H9 (cell line): Measurements from ENCODE around the gene SSTR5. TPM values are rescaled to one million over a fixed set of nuclear protein-coding genes. Genes with fewer than 3 reads are reported as not detected.

Source experiments
- DNase-seq: peaks from one replicate; pipeline ENCODE4 v3.0.0-alpha.2; 2017
- H2AFZ ChIP-seq: one replicate; pipeline ENCODE4 v1.6.1; 2013; ENCODE audit warnings: mild to moderate bottlenecking, low read length, control low read depth, moderate library complexity
- H2AK5ac ChIP-seq: 2 replicates; pipeline ENCODE4 v1.6.1; 2013; ENCODE audit warnings: low read length, control low read depth, mixed read lengths; ENCODE audit not compliant: insufficient read length
- H2BK120ac ChIP-seq: one replicate; pipeline ENCODE4 v1.6.1; 2013; ENCODE audit warnings: low read depth, mild to moderate bottlenecking, low read length, control low read depth, inconsistent platforms; ENCODE audit not compliant: poor library complexity, severe bottlenecking
- H2BK12ac ChIP-seq: 2 replicates; pipeline ENCODE4 v1.6.1; 2013; ENCODE audit warnings: low read length, control low read depth, mixed read lengths, low read depth; ENCODE audit not compliant: insufficient read length
- H2BK15ac ChIP-seq: 2 replicates; pipeline ENCODE4 v1.6.1; 2013; ENCODE audit warnings: low read depth, low read length, control low read depth
- H2BK20ac ChIP-seq: one replicate; pipeline ENCODE4 v1.6.1; 2013; ENCODE audit warnings: low read depth, mild to moderate bottlenecking, low read length, control low read depth, inconsistent platforms; ENCODE audit not compliant: poor library complexity, severe bottlenecking
- H2BK5ac ChIP-seq: 2 replicates; pipeline ENCODE4 v1.6.1; 2013; ENCODE audit warnings: low read length, control low read depth, mixed read lengths; ENCODE audit not compliant: insufficient read length
- H3K14ac ChIP-seq: 2 replicates; pipeline ENCODE4 v1.6.1; 2013; ENCODE audit warnings: low read length, control low read depth; ENCODE audit not compliant: insufficient read depth
- H3K18ac ChIP-seq: 2 replicates; pipeline ENCODE4 v1.6.1; 2013; ENCODE audit warnings: low read depth, mild to moderate bottlenecking, mixed read lengths, low read length, control low read depth; ENCODE audit not compliant: insufficient read length
- H3K23ac ChIP-seq: 2 replicates; pipeline ENCODE4 v1.6.1; 2013; ENCODE audit warnings: low read length, control low read depth, mixed read lengths, low read depth; ENCODE audit not compliant: insufficient read length
- H3K23me2 ChIP-seq: 2 replicates; pipeline ENCODE4 v1.6.1; 2013; ENCODE audit warnings: low read depth, mild to moderate bottlenecking, mixed read lengths, low read length, control low read depth; ENCODE audit not compliant: insufficient read length, poor library complexity, severe bottlenecking
- H3K27ac ChIP-seq: 2 replicates; pipeline ENCODE4 v1.5.1; 2013; ENCODE audit warnings: low read length, control low read depth, mixed read lengths, low read depth; ENCODE audit not compliant: insufficient read length
- H3K27me3 ChIP-seq: 2 replicates; pipeline ENCODE4 v1.6.1; 2013; ENCODE audit warnings: low read length, control low read depth, inconsistent platforms; ENCODE audit not compliant: insufficient read depth
- H3K4ac ChIP-seq: 2 replicates; pipeline ENCODE4 v1.6.1; 2013; ENCODE audit warnings: low read depth, mild to moderate bottlenecking, control low read depth, inconsistent platforms, low read length, moderate library complexity
- H3K4me1 ChIP-seq: 2 replicates; pipeline ENCODE4 v1.6.1; 2013; ENCODE audit warnings: low read length, control low read depth, inconsistent platforms; ENCODE audit not compliant: insufficient read depth
- H3K4me2 ChIP-seq: 2 replicates; pipeline ENCODE4 v1.6.1; 2013; ENCODE audit warnings: low read length, control low read depth, mixed read lengths; ENCODE audit not compliant: insufficient read length, insufficient read depth
- H3K56ac ChIP-seq: 2 replicates; pipeline ENCODE4 v1.6.1; 2013; ENCODE audit warnings: low read depth, mild to moderate bottlenecking, mixed read lengths, low read length, control low read depth; ENCODE audit not compliant: insufficient read length
- H3K79me1 ChIP-seq: 2 replicates; pipeline ENCODE4 v1.6.1; 2013; ENCODE audit warnings: low read depth, mild to moderate bottlenecking, moderate library complexity, low read length, control low read depth, inconsistent platforms; ENCODE audit not compliant: insufficient read depth, poor library complexity, severe bottlenecking
- H3K79me2 ChIP-seq: 2 replicates; pipeline ENCODE4 v1.6.1; 2013; ENCODE audit warnings: low read length, control low read depth, inconsistent platforms; ENCODE audit not compliant: insufficient read depth
- H3K9ac ChIP-seq: 2 replicates; pipeline ENCODE4 v1.6.1; 2013; ENCODE audit warnings: low read length, control low read depth, mixed read lengths; ENCODE audit not compliant: insufficient read length; ENCODE audit errors: extremely low read depth
- H3K9me3 ChIP-seq: one replicate; pipeline ENCODE4 v1.6.1; 2013; ENCODE audit warnings: low read depth, low read length, inconsistent platforms; ENCODE audit not compliant: control insufficient read depth
- H3T11ph ChIP-seq: one replicate; pipeline ENCODE4 v1.6.1; 2013; ENCODE audit warnings: mild to moderate bottlenecking, low read length, control low read depth, inconsistent platforms
- H4K20me1 ChIP-seq: one replicate; pipeline ENCODE4 v1.6.1; 2013; ENCODE audit not compliant: control insufficient read depth, insufficient read length, insufficient read depth
- H4K5ac ChIP-seq: 2 replicates; pipeline ENCODE4 v1.6.1; 2013; ENCODE audit warnings: low read depth, mild to moderate bottlenecking, mixed read lengths, low read length, control low read depth; ENCODE audit not compliant: insufficient read length
- H4K8ac ChIP-seq: replicated peaks from 2 replicates; pipeline ENCODE4 v1.6.1; 2013; ENCODE audit warnings: low read length, control low read depth, mixed read lengths, low read depth; ENCODE audit not compliant: insufficient read length
- H4K91ac ChIP-seq: 2 replicates; pipeline ENCODE4 v1.6.1; 2013; ENCODE audit warnings: low read depth, mild to moderate bottlenecking, moderate library complexity, mixed read lengths, low read length, control low read depth; ENCODE audit not compliant: insufficient read length
- H3K27ac Mint-ChIP-seq, 3 experiments: 2 replicates in 2 of 3; 3 replicates in 1 of 3; pipeline ENCODE4 v1.8.0; 2020 to 2021; ENCODE audit warnings: mixed read lengths in 3 of 3, mild to moderate bottlenecking in 1 of 3, moderate library complexity in 1 of 3
- H3K27me3 Mint-ChIP-seq: 2 replicates; pipeline ENCODE4 v1.8.0; 2021; ENCODE audit warnings: low read depth, mild to moderate bottlenecking, moderate library complexity, mixed read lengths
- H3K36me3 Mint-ChIP-seq, 3 experiments: 2 replicates in 2 of 3; 3 replicates in 1 of 3; pipeline ENCODE4 v1.8.0; 2020 to 2021; ENCODE audit warnings: low read depth in 3 of 3, mixed read lengths in 3 of 3; ENCODE audit not compliant: insufficient read depth in 1 of 3
- H3K4me1 Mint-ChIP-seq, 2 experiments: 2 replicates each; pipeline ENCODE4 v1.8.0; 2020; ENCODE audit warnings: mixed read lengths in 2 of 2
- H3K4me3 Mint-ChIP-seq, 2 experiments: 2 replicates in 1 of 2; 3 replicates in 1 of 2; pipeline ENCODE4 v1.8.0; 2020 to 2021; ENCODE audit warnings: mild to moderate bottlenecking in 2 of 2, mixed read lengths in 2 of 2, moderate library complexity in 1 of 2
- H3K9me3 Mint-ChIP-seq, 2 experiments: 2 replicates in 1 of 2; 3 replicates in 1 of 2; pipeline ENCODE4 v1.8.0; 2020; ENCODE audit warnings: mild to moderate bottlenecking in 2 of 2, mixed read lengths in 2 of 2, moderate library complexity in 1 of 2
- WGBS: extraction: QIAGEN DNeasy Blood & Tissue Kit; methylation state at CpG from one replicate; pipeline ENCODE4 v1.1.7; 2013; ENCODE audit warnings: missing lambda C conversion rate, low lambda C conversion rate, mixed read lengths; ENCODE audit not compliant: insufficient read length; ENCODE audit errors: extremely low coverage; 5-methylcytosine and 5-hydroxymethylcytosine counted together
- total RNA-seq: library from RNA; stranded (reverse); gene quantifications from 2 replicates; pipeline ENCODE4 v1.2.1, GENCODE V29; 2021
- TF ChIP-seq, protein P1 (sequence below): fragments of 200-600 bp; sonication (generic); conservative IDR thresholded peaks from 3 replicates; pipeline ENCODE4 v1.8.0; 2021; ENCODE audit warnings: antibody characterized with exemption, mild to moderate bottlenecking

Gene SSTR5
- total RNA-seq, 1 experiment from 2014 or later = 0.22 TPM

DNA sequence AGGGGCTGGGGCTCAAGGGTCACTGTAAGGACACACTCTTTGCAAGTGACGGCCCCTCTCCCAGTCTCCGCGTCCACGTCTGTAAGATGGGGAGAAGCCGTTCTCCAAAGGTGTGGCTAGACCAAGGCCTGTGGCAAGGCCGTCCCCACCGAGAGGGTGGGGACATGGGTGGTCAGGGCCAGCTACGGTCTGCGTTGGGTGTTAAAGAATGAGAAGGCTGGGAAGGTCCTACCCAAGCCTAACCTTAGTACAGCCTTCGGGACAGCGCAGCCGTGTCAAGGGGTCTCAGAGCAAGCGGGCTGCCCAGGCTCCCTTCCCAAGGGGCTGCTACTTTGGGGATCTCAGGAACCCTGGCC is 21.6 kb downstream of the SSTR5 start:
- H3K9me3 Mint-ChIP-seq = peaks cover 4 to 9% of the 10 kb centered on the region in 2 experiments; a peak in 4 of 5 replicates
- Histone ChIP-seq H3K27ac (no peak overlapping the region), H2AK5ac (no peak overlapping the region), H3K4me1 (no peaks in the 10 kb centered on the region), H3K14ac (no peak overlapping the region), H2BK15ac (no peak overlapping the region), H4K5ac (no peak overlapping the region), H3K9me3 (no peaks in the 10 kb centered on the region), H2BK5ac (no peak overlapping the region), H3K79me2 (no peaks in the 10 kb centered on the region), H2BK120ac (no peak overlapping the region), H3K4ac (no peak overlapping the region), H3T11ph (no peak overlapping the region), H2BK12ac (no peak overlapping the region), H3K23ac (no peak overlapping the region), H3K56ac (no peak overlapping the region), H4K8ac (no peak overlapping the region), H3K18ac (no peak overlapping the region), H4K20me1 (no peaks in the 10 kb centered on the region), H3K27me3 (no peaks in the 10 kb centered on the region), H2BK20ac (no peak overlapping the region), H3K23me2 (no peaks in the 10 kb centered on the region), H3K4me2 (no peak overlapping the region), H4K91ac (no peak overlapping the region), H3K9ac (no peak overlapping the region), H3K79me1 (no peaks in the 10 kb centered on the region), H2AFZ (no peak overlapping the region)
- H3K4me1 Mint-ChIP-seq = peaks cover 0 to 14% of the 10 kb centered on the region in 2 experiments; a peak in 2 of 4 replicates
- peak overlapping the region in 1 of 3 experiments; percentile 80; a peak in 2 of 7 replicates for H3K27ac Mint-ChIP-seq
- WGBS = no CpG with 5 or more reads among the region's 13 CpGs
- no peak overlapping the region for H3K4me3 Mint-ChIP-seq
- TF ChIP-seq, protein P1, sequence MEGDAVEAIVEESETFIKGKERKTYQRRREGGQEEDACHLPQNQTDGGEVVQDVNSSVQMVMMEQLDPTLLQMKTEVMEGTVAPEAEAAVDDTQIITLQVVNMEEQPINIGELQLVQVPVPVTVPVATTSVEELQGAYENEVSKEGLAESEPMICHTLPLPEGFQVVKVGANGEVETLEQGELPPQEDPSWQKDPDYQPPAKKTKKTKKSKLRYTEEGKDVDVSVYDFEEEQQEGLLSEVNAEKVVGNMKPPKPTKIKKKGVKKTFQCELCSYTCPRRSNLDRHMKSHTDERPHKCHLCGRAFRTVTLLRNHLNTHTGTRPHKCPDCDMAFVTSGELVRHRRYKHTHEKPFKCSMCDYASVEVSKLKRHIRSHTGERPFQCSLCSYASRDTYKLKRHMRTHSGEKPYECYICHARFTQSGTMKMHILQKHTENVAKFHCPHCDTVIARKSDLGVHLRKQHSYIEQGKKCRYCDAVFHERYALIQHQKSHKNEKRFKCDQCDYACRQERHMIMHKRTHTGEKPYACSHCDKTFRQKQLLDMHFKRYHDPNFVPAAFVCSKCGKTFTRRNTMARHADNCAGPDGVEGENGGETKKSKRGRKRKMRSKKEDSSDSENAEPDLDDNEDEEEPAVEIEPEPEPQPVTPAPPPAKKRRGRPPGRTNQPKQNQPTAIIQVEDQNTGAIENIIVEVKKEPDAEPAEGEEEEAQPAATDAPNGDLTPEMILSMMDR = no peak
- DNase-seq = no peak
- H3K27me3 Mint-ChIP-seq = no peaks in the 10 kb centered on the region
- H3K36me3 Mint-ChIP-seq = peaks cover 0 to 5% (median 3%) of the 10 kb centered on the region in 3 experiments; a peak in 3 of 7 replicates
